D721Med (cell line): ENCODE results near the gene ANTXRL.
"Not testable (repeated sequence)": the region's sequence is repeated elsewhere in the genome, so short reads cannot be mapped to it uniquely, and the experiment has no call there.

Source experiments
- DNase-seq: peaks from one replicate; pipeline ENCODE4 v3.0.0; 2011; ENCODE audit warnings: low spot score; ENCODE audit not compliant: insufficient read length
- FAIRE-seq: peaks from 2 replicates; lab custom pipeline; 2011; peaks lifted over from hg19 to GRCh38; lab: Jason Lieb, UNC
- TF ChIP-seq, protein P1 (sequence below): IDR thresholded peaks from 2 replicates; pipeline ENCODE4 v1.5.1; 2012; ENCODE audit warnings: mild to moderate bottlenecking, control low read depth; ENCODE audit not compliant: insufficient read depth; ENCODE audit errors: missing control alignments

ANTXRL gene

DNA sequence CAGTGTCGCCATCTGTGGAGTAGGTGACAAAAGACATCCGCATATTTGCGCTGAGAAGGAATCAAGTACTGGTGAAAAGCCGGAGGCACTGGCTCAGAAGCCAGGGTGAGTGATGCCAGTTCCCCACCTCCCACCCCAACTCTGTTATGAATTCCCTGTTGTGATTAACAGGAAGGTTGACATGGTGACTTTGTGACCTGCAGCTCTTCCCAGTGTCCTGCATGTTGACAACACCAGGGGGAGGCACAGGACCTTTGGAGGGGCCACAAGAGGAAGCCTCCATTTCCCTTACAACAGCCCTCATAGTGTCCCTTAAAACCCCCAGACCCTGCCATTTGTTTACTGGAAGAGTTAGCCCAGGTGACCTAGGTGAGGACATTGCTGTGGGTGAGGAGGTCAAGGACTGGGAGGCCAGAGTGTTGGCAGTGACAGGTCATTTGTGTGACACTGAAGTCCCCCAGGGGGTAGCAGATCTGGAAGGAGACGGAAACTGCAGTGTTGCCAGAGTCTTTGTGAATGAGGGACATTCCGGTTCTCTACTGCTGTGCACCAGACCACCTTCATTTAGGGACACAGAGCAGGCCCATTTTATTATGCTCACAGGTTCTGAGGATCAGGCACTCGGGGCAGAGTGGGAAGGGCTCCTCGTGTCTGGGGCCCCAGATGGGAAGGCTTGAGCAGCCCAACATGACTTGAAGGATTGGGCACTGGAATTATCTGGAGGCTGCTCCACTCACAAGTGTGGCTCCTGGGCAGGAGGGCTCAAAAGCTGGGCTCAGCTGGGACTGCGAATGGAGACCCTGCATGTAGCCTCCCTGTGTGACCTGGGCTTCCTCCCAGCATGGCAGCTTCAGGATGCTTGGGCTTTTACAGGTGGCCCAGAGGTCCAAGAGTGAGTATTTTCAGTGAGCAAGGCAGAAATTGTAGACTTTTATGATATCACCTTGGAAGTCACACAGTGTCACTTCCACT is 13.0 kb upstream of the ANTXRL start:
- TF ChIP-seq, protein P1, sequence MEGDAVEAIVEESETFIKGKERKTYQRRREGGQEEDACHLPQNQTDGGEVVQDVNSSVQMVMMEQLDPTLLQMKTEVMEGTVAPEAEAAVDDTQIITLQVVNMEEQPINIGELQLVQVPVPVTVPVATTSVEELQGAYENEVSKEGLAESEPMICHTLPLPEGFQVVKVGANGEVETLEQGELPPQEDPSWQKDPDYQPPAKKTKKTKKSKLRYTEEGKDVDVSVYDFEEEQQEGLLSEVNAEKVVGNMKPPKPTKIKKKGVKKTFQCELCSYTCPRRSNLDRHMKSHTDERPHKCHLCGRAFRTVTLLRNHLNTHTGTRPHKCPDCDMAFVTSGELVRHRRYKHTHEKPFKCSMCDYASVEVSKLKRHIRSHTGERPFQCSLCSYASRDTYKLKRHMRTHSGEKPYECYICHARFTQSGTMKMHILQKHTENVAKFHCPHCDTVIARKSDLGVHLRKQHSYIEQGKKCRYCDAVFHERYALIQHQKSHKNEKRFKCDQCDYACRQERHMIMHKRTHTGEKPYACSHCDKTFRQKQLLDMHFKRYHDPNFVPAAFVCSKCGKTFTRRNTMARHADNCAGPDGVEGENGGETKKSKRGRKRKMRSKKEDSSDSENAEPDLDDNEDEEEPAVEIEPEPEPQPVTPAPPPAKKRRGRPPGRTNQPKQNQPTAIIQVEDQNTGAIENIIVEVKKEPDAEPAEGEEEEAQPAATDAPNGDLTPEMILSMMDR: no peak
- DNase-seq: no peak
- FAIRE-seq: no peak

DNA sequence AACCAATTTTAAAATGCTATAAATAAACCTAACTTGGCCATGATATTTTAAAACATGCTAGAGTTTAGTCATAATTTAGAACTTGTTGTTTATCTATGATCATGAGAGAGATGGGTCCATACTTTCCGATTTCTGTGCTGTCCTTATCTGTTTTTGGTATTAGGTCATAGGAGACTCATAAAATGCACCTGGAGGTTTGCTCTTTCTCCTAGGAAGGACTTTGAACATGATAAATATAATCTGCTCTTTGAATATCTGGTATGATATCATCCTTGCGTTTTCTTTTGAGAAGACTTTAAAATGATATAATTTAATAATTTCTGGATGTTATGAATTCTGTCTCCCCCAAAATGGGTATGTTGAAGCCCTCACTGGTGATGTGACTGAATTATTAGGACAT is 9.0 kb upstream of the ANTXRL start:
- DNase-seq: no peak
- no peak for FAIRE-seq
- TF ChIP-seq, protein P1: no peak

DNA sequence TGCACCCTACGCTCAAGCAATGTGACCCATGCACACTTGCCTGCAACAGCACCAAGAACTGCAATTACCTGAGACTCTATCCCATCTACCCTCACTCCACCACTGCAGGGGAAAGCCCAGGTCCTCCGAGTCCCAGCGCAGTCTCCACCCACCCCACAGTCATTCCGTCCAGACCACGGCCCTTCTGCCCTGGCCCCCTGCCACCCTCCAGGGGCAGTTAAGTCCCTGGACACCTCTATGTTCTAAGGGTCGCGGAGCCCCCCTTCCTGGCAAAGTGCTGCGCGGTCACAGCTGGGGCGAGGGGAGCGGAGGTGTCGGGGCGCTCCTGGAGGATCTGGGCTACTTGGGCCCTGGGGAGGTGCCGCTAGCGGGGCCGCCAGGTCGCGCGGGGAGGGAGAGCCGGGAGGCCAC is 4.4 kb upstream of the ANTXRL start:
- not testable (repeated sequence) for DNase-seq, FAIRE-seq

DNA sequence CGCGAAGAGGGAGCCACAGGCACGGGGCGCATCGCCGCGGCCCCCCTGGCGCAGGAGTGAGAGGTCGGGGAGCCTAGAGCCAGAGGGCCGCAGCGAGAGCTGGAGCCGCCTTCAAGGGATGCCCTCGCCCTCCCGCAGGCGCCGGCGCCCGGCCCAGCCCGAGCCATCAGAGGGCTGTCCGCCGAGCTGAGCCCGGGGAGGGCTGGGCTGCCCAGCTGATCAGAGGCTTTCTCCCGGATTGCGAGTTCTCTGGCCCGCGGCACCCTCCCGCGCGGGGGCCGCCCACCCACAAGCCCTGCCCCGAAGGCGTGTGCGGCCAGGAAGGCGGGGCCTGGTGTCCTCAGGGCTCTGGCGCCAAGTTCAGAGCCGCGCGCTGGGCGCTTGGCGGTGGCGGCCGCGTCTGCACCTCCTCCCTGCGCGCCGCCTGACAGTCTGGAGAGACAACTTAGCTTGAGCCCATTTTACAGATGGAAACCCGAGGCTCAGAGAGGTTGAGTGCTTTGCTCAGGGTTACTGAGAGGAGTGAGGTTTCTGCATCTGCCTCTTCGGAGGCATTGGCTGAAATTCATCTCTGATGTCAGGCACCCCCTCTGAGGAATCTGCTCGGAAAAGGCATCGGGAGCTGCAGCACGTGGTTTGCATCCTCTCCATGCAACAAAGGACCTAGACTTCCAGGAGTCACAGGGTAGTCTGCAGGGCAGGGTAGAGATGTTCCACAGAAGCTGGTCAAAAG is 3.8 kb upstream of the ANTXRL start:
- FAIRE-seq (no peak), DNase-seq (peak; percentile 50)
- TF ChIP-seq, protein P1: no peak

DNA sequence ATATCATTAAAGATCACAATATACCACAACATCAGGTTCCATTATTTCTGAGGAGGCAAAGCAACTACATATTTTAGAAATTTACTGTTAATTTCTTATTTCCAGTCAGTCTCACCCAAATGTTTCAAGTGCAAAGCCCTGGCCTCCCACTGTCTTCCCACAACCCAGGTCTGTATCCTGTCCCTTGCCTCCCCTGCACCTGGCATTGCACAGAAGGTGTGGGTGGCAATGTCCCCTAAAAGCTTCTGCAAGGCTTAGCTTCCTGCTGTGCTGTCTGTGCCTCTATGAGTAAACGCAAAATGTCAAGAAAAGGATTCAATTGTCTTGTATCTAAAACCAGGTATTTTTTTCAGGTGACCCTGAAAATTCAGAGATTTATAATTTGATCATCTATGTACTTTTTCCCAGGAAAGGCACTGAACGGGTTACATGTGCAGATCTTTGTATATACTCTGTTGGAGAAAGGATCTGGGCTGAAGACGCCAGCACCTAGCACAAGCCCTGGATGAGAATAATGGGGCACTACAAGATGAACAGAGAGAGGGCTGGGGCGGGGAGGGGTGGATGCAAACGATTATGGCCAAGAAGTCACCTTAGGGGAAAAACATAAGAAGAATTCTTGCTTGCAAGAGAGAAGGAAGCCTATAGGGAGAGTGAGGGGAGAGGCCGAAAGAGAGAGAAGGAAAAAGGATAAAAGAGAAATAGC is 3.1 kb upstream of the ANTXRL start:
- FAIRE-seq: no peak
- TF ChIP-seq, protein P1: no peak

DNA sequence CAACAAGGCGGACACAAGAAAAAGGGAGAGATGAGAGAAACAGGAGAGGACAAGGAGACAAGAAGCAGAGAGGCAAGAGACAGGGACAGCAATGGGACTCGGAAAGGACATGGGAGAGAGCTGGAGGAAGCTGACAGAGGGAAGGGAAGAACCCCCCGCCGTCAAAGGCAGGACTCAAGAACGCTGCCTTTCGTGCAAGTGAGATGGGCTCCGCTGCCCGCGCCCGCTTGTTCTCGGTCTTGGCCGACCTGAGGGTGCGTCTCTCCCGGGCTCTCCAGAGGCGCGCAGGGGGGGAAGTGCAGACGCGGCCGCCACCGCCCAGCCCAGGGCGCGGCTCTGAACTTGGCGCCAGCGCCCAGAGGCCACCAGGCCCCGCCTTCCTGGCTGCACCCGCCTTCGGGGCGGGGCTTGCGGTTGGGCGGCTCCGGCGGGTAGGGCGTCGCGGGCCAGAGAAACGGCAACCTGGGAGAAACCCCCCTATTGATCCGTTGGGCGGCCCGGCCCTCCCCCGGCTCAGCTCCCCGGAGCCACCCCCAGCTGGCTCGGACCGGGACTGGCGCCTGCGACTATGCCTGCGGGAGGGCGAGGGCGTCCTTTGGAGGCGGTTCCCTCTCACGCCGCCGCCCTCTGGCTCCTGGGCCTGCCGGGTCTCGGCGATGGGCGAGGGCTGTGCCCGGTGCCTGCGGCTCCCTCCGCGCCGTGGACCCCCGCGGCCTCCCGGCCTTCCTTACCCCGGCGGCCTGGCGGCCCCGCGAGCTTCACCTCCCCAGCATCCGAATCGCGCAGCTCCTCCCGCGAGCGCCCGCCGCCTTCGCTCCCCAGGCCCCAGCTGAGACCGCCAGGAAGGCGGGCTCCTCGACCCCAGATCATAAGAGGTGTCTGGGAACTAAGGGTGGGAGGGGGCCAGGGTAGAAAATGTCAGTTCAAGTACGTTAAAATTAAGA is 2.2 kb upstream of the ANTXRL start:
- DNase-seq: peak; percentile 78
- TF ChIP-seq, protein P1: no peak
- FAIRE-seq: no peak

More for the DNA sequence above, 3.1 kb upstream of the ANTXRL start:
- no peak for DNase-seq

DNA sequence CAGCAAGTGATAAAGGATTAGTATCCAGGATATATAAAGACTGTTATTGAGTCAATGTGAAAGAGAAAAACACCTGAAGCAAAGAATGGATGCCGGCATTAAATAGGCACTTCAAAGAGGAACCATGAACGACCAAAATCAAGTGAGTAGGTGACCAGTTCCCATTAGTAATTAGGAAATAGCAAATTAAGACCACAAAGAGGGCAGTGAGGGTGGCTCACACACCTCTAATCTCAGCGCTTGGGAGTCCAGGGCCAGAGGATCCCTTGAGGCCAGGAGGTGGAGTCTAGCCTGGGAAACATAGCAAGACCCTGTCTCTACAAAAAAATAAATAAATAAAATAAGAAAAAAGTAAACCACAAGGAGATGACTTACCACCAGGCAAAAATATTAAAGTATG is 1.5 kb upstream of the ANTXRL start:
- TF ChIP-seq, protein P1: no peak
- DNase-seq: no peak
- FAIRE-seq: no peak
